Thyroid gland (tissue), 4 donors: ENCODE measurements around the gene CYP26B1. TPM values are rescaled to one million over a fixed set of nuclear protein-coding genes. Genes with fewer than 3 reads are reported as not detected.

ENCODE experiments used
- DNase-seq, 2 donors: peaks; one replicate each; pipeline ENCODE4 v3.0.0-alpha.2; 2019
- H3K27ac ChIP-seq, 3 donors: fragments of 200-600 bp; sonication (generic); 1 replicate in 2 of 3; 2 replicates in 1 of 3; pipeline ENCODE4 v1.5.1; 2016 to 2019; ENCODE audit warnings: mild to moderate bottlenecking in 1 of 3, moderate library complexity in 1 of 3
- H3K27me3 ChIP-seq: fragments of 200-600 bp; sonication (generic); one replicate; pipeline ENCODE4 v1.5.1; 2019
- H3K36me3 ChIP-seq, 2 donors: fragments of 200-600 bp; sonication (generic); one replicate each; pipeline ENCODE4 v1.5.1; 2016 to 2019
- H3K4me1 ChIP-seq, 2 donors: fragments of 200-600 bp; sonication (generic); one replicate each; pipeline ENCODE4 v1.5.1; 2017 to 2019
- H3K4me3 ChIP-seq, 3 donors: fragments of 200-600 bp; sonication (generic); replicated peaks in 1 of 3; 1 replicate in 2 of 3; 2 replicates in 1 of 3; pipeline ENCODE4 v1.5.1; 2016; ENCODE audit warnings: mild to moderate bottlenecking in 1 of 3
- H3K9me3 ChIP-seq: fragments of 200-600 bp; sonication (generic); one replicate; pipeline ENCODE4 v1.5.1; 2017
- POLR2A ChIP-seq, 2 donors: fragments of 450-650 bp; IDR thresholded peaks; one replicate each; pipeline ENCODE4 v1.6.1; 2017; ENCODE audit warnings: antibody characterized with exemption in 2 of 2, mild to moderate bottlenecking in 2 of 2, moderate library complexity in 1 of 2
- WGBS, 2 donors: methylation state at CpG; one replicate each; pipeline ENCODE4 v1.1.5; 2017; 5-methylcytosine and 5-hydroxymethylcytosine counted together
- intact Hi-C: fragments of 100-400 bp; cut with DNase I; formaldehyde crosslinking; loops from one replicate; pipeline ENCODE4 v1.15.1; 2023
- total RNA-seq, 4 donors: library from RNA; depleted of rRNA; stranded (reverse); fragments of >200 nt; gene quantifications; one replicate each; pipeline ENCODE4 v1.2.3, GENCODE V29; 2016
- TF ChIP-seq, protein P1 (sequence below), 6 experiments: fragments of 200-600 bp in 3 of 6; fragments of 450-650 bp in 3 of 6; sonication (generic) in 3 of 6; IDR thresholded peaks; one replicate each; pipeline ENCODE4 v1.5.1; 2016 to 2019; ENCODE audit warnings: antibody characterized with exemption in 6 of 6, mild to moderate bottlenecking in 2 of 6, inconsistent platforms in 1 of 6, moderate library complexity in 1 of 6

The CYP26B1 gene
- total RNA-seq, 4 donors from 2014 or later = 11.8 to 24.2 (median 16.3) TPM

- WGBS, 2 donors = 82 to 91% methylated on average over 6 of the region's 6 CpGs
- intact Hi-C loops = no loop called here
- no peaks in the 10 kb centered on the region for H3K36me3 ChIP-seq
- H3K4me3 ChIP-seq = no peak overlapping the region
- no peak overlapping the region for H3K27ac ChIP-seq
- no peak for DNase-seq
- H3K27me3 ChIP-seq = no peaks in the 10 kb centered on the region
- TF ChIP-seq POLR2A (IDR thresholded peaks at IDR 0.05) = no peak
- TF ChIP-seq, protein P1, sequence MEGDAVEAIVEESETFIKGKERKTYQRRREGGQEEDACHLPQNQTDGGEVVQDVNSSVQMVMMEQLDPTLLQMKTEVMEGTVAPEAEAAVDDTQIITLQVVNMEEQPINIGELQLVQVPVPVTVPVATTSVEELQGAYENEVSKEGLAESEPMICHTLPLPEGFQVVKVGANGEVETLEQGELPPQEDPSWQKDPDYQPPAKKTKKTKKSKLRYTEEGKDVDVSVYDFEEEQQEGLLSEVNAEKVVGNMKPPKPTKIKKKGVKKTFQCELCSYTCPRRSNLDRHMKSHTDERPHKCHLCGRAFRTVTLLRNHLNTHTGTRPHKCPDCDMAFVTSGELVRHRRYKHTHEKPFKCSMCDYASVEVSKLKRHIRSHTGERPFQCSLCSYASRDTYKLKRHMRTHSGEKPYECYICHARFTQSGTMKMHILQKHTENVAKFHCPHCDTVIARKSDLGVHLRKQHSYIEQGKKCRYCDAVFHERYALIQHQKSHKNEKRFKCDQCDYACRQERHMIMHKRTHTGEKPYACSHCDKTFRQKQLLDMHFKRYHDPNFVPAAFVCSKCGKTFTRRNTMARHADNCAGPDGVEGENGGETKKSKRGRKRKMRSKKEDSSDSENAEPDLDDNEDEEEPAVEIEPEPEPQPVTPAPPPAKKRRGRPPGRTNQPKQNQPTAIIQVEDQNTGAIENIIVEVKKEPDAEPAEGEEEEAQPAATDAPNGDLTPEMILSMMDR (IDR thresholded peaks at IDR 0.05) = no peak
- H3K4me1 ChIP-seq = no peaks in the 10 kb centered on the region
- no peaks in the 10 kb centered on the region for H3K9me3 ChIP-seq
Observed at GRCh38 chr2:72084584-72084976, 63.1 kb downstream of the CYP26B1 start.

DNA sequence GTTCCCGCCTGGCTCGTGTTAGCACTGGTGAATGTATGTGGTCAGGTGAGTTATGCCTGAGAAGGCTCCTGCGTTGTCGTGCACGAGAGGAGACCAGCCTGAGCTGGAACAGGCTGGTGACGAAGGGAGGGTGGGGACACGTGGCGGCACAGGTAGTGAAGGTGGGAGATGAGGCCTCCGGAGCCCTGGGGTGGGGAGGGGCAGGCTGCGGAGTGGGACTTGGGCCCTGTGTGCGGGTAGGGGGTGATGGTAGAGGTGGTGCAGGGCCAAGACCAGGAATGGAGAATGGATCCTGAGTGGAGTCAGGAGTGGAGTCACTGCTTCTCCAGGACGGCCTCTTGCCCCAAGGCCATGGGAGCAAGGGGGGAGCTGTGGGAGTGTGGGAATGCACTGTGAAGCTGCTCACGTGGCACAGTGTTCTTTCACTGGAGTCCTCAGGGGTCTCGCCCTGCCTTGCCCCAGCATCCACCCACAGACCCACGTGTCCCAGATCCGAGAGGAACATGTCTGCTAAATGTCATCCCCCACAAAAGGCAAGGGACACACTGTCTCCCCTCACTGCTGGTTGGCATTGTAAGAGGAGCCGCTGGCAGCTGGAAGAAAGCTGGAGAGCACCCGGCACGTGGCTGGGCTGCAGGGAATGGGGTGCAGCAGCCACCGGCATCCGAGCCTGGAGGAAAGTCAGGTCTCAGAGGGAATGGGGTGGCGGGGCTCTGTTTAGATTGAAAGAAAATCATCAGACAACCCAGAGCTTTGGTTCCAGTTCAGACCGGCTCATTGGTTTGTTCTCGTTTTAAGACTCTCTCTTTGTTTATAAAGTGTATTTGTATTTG lies 63.7 kb downstream of the CYP26B1 start:
- H3K4me1 ChIP-seq = no peaks in the 10 kb centered on the region
- H3K27ac ChIP-seq = no peak overlapping the region
- no peaks in the 10 kb centered on the region for H3K27me3 ChIP-seq
- 68 to 75% methylated on average over 23 to 24 of the region's 24 CpGs for WGBS, 2 donors
- no peak for DNase-seq
- TF ChIP-seq POLR2A (IDR thresholded peaks at IDR 0.05) = no peak
- TF ChIP-seq, protein P1 (IDR thresholded peaks at IDR 0.05) = no peak
- no peaks in the 10 kb centered on the region for H3K9me3 ChIP-seq
- H3K4me3 ChIP-seq = no peak overlapping the region
- intact Hi-C loops = no loop called here
- no peaks in the 10 kb centered on the region for H3K36me3 ChIP-seq

- no peaks in the 10 kb centered on the region for H3K9me3 ChIP-seq
- no peak for TF ChIP-seq POLR2A (IDR thresholded peaks at IDR 0.05)
- TF ChIP-seq, protein P1 (IDR thresholded peaks at IDR 0.05) = no peak
- no peak overlapping the region for H3K27ac ChIP-seq
- H3K27me3 ChIP-seq = no peaks in the 10 kb centered on the region
- H3K4me3 ChIP-seq = no peak overlapping the region
- DNase-seq = no peak
- 85 to 92% methylated on average over 17 of the region's 17 CpGs for WGBS, 2 donors
- H3K4me1 ChIP-seq = no peaks in the 10 kb centered on the region
- intact Hi-C loops = no loop called here
- H3K36me3 ChIP-seq = no peaks in the 10 kb centered on the region
Observed at GRCh38 chr2:72082887-72083286, 64.8 kb downstream of the CYP26B1 start.

DNA sequence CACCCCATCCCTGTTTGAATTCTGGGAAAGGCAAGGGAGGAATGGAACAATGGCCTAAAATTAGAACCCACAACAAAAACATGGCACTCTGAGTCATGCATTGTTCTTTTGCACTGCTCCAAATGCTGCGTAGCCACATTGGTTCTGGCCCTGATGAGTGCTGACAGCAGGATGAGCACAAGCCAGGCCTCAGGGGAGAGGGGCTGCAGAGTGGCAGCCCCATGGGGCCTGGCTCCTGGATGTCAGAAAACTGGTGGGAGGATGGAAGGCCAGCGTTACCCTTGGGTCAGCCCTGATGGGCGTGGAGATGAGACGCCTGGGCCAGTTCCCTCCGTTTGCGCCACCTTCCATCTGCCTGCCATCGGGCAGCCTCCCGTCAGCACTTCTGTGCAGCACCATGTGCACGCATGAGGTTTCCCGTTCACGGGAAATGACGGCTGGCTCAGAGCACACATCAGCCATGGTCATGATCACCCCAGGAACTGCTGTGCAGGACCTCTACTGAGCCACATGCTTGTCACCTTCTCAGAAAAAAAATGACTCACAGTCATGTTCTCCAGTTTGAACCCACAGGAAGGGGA lies 65.6 kb downstream of the CYP26B1 start:
- no peaks in the 10 kb centered on the region for H3K27me3 ChIP-seq
- H3K4me1 ChIP-seq = no peaks in the 10 kb centered on the region
- H3K36me3 ChIP-seq = no peaks in the 10 kb centered on the region
- 91 to 93% methylated on average over 10 to 12 of the region's 12 CpGs for WGBS, 2 donors
- no peaks in the 10 kb centered on the region for H3K9me3 ChIP-seq
- no peak overlapping the region for H3K27ac ChIP-seq
- intact Hi-C loops = no loop called here
- no peak for TF ChIP-seq POLR2A (IDR thresholded peaks at IDR 0.05)
- TF ChIP-seq, protein P1 (IDR thresholded peaks at IDR 0.05) = no peak
- no peak overlapping the region for H3K4me3 ChIP-seq
- no peak for DNase-seq

DNA sequence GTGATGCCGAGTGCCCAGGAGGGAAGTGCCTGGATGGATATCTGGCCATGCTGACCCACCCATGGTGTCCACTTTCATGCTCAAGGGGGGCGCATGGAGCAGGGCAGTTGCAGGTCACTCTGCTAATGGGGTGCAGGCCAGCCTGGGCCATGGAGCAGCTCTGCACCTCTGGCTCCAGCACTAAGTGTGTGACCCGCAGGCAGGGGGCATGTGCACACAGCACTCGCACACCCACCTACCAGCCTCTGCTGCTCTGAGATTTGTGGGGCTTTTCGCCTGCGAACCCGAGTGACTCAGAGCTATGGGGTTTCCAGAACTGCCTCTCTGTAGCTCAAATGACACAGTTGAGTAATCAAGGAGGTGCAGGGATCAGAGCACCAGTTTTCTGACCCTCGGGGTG lies 66.2 kb downstream of the CYP26B1 start:
- TF ChIP-seq, protein P1 (IDR thresholded peaks at IDR 0.05) = no peak
- no peak for TF ChIP-seq POLR2A (IDR thresholded peaks at IDR 0.05)
- no peak overlapping the region for H3K27ac ChIP-seq
- H3K9me3 ChIP-seq = no peaks in the 10 kb centered on the region
- H3K4me3 ChIP-seq = no peak overlapping the region
- no peaks in the 10 kb centered on the region for H3K4me1 ChIP-seq
- no peaks in the 10 kb centered on the region for H3K36me3 ChIP-seq
- H3K27me3 ChIP-seq = no peaks in the 10 kb centered on the region
- WGBS, 2 donors = 86 to 96% methylated on average over 4 to 6 of the region's 8 CpGs
- no peak for DNase-seq
- intact Hi-C loops = no loop called here
